GM12878 (cell line): ENCODE data around the gene ADPRM. TPM values are rescaled to one million over a fixed set of nuclear protein-coding genes. Genes with fewer than 3 reads are reported as not detected.
"Not testable (repeated sequence)": the region's sequence is repeated elsewhere in the genome, so short reads cannot be mapped to it uniquely, and the experiment has no call there.

Experiments
- ATAC-seq: fragments of 200-7000 bp; cut with Tn5 transposase; 3 replicates; pipeline ENCODE4 v1.9.1; 2020; ENCODE audit warnings: mild to moderate bottlenecking, moderate library complexity
- BruUV-seq: library from RNA; stranded (reverse); fragments of 400-500 nt; replicated peaks from 2 replicates; lab custom pipeline; 2021; lab: Mats Ljungman, UMichigan
- CTCF ChIA-PET: fragments of 300-600 bp; sonication (Branson Sonifier 250); formaldehyde crosslinking; extraction: SDS; loops from one replicate; lab custom pipeline; 2021; ENCODE audit warnings: inconsistent platforms; lab: Yijun Ruan, JAX
- POLR2A ChIA-PET: fragments of 350-600 bp; formaldehyde crosslinking; extraction: SDS; loops from one replicate; lab custom pipeline; 2021; ENCODE audit warnings: inconsistent platforms; lab: Charles Lee
- RAD21 ChIA-PET: fragments of 300-600 bp; sonication (Branson Sonifier 250); formaldehyde crosslinking; loops from one replicate; lab custom pipeline; 2023; ENCODE audit warnings: antibody characterized with exemption; ENCODE audit not compliant: unreplicated experiment; lab: Charles Lee
- SMC1A ChIA-PET: fragments of 300-600 bp; sonication (Branson Sonifier 250); formaldehyde crosslinking; loops from one replicate; lab custom pipeline; 2023; ENCODE audit not compliant: unreplicated experiment, uncharacterized antibody; lab: Charles Lee
- DNase-seq: peaks from one replicate; pipeline ENCODE4 v3.0.0-alpha.2; 2011; ENCODE audit warnings: low read depth, low spot score
- FAIRE-seq: peaks from 3 replicates; lab custom pipeline; 2011; peaks lifted over from hg19 to GRCh38; lab: Jason Lieb, UNC
- H2AFZ ChIP-seq: 2 replicates; pipeline ENCODE4 v1.6.0; 2011; ENCODE audit warnings: low read depth, low read length, control low read depth; ENCODE audit not compliant: control insufficient read depth
- H3K27ac ChIP-seq: 2 replicates; pipeline ENCODE4 v1.5.1; 2011; ENCODE audit warnings: control low read depth; ENCODE audit not compliant: control insufficient read depth, insufficient read depth
- H3K27me3 ChIP-seq, 2 experiments: replicated peaks in 1 of 2; 2 replicates each; pipeline versions ENCODE4 v1.6.0 to v1.6.1; 2011; ENCODE audit warnings: low read length in 1 of 2; ENCODE audit not compliant: control insufficient read depth in 2 of 2, insufficient read depth in 2 of 2
- H3K36me3 ChIP-seq, 2 experiments: 2 replicates each; pipeline ENCODE4 v1.5.1; 2011; ENCODE audit warnings: low read length in 1 of 2; ENCODE audit not compliant: control insufficient read depth in 2 of 2, insufficient read depth in 2 of 2
- H3K4me1 ChIP-seq: 2 replicates; pipeline ENCODE4 v1.6.1; 2011; ENCODE audit warnings: mild to moderate bottlenecking, low read length, moderate library complexity, mixed read lengths; ENCODE audit not compliant: control insufficient read depth, insufficient read depth
- H3K4me2 ChIP-seq: 2 replicates; pipeline ENCODE4 v1.6.0; 2011; ENCODE audit warnings: control low read depth; ENCODE audit not compliant: control insufficient read depth, insufficient read depth
- H3K4me3 ChIP-seq: fragments of 200-600 bp; sonication (generic); 2 replicates; pipeline ENCODE4 v1.5.1; 2016
- H3K79me2 ChIP-seq: 2 replicates; pipeline ENCODE4 v1.6.0; 2011; ENCODE audit warnings: low read length; ENCODE audit not compliant: control insufficient read depth, insufficient read depth
- H3K9ac ChIP-seq: 2 replicates; pipeline ENCODE4 v1.8.0; 2011; ENCODE audit warnings: low read length, control low read depth, mixed read lengths; ENCODE audit not compliant: control insufficient read depth, insufficient read depth
- H3K9me3 ChIP-seq: replicated peaks from 3 replicates; pipeline ENCODE4 v1.5.1; 2011; ENCODE audit warnings: mild to moderate bottlenecking, low read length; ENCODE audit not compliant: control insufficient read depth, insufficient read depth
- H4K20me1 ChIP-seq: 2 replicates; pipeline ENCODE4 v1.6.0; 2011; ENCODE audit not compliant: control insufficient read depth, insufficient read depth
- EED ChIP-seq: sonication (generic); IDR thresholded peaks from 2 replicates; pipeline ENCODE4 v1.6.1; 2016; ENCODE audit warnings: antibody characterized with exemption, low read depth
- ETV6 ChIP-seq, 2 experiments: fragments of 450-650 bp in 1 of 2; IDR thresholded peaks in 1 of 2; conservative IDR thresholded peaks in 1 of 2; 2 replicates each; pipeline ENCODE4 v1.6.1; 2014; ENCODE audit warnings: antibody characterized with exemption in 1 of 2, borderline replicate concordance in 1 of 2, low read depth in 1 of 2, mild to moderate bottlenecking in 1 of 2, moderate library complexity in 1 of 2
- FOXM1 ChIP-seq: IDR thresholded peaks from 2 replicates; pipeline ENCODE4 v1.6.1; 2012; ENCODE audit warnings: low read depth, mild to moderate bottlenecking, inconsistent platforms, low read length, moderate library complexity
- PML ChIP-seq: IDR thresholded peaks from 2 replicates; pipeline ENCODE4 v1.6.1; 2012; ENCODE audit warnings: low read length, inconsistent platforms
- POLR2A ChIP-seq: IDR thresholded peaks from 2 replicates; pipeline ENCODE4 v1.6.1; 2011; ENCODE audit warnings: low read depth, mild to moderate bottlenecking, low read length
- WGBS: methylation state at CpG from one replicate; pipeline ENCODE4 v1.1.6; 2016; ENCODE audit warnings: low lambda C conversion rate; ENCODE audit not compliant: insufficient replicate concordance, insufficient coverage; ENCODE audit errors: missing lambda C conversion rate; 5-methylcytosine and 5-hydroxymethylcytosine counted together
- in situ Hi-C: fragments of 300-500 bp; cut with MboI; formaldehyde crosslinking; loops from 9 replicates; pipeline ENCODE4 v1.14.3; 2018; ENCODE audit warnings: mixed read lengths
- intact Hi-C: fragments of 100-400 bp; cut with micrococcal nuclease; formaldehyde crosslinking; loops from one replicate; pipeline ENCODE4 v1.14.2; 2022; ENCODE audit not compliant: unreplicated experiment
- polyA plus RNA-seq, 11 experiments: library from polyadenylated mRNA; depleted of rRNA in 4 of 11; unstranded in 6 of 11; stranded (reverse) in 5 of 11; fragments of >200 nt; fragmentation: Nextera tagmentation in 4 of 11; fragmentation: Illumina TruSeq in 1 of 11; extraction: Ambion mirVana in 4 of 11; extraction: Trizol in 1 of 11; gene quantifications; 1 replicate in 1 of 11; 2 replicates in 10 of 11; pipeline versions ENCODE4 v1.2.1 to v1.2.3, GENCODE V29; 2011 to 2016; ENCODE audit warnings: inconsistent platforms in 2 of 11, missing spikeins in 2 of 11, low read depth in 1 of 11
- total RNA-seq, 4 experiments: library from RNA; depleted of rRNA in 3 of 4; stranded (reverse); fragments of >200 nt in 3 of 4; fragmentation: Illumina TruSeq in 1 of 4; extraction: Trizol in 1 of 4; gene quantifications; 2 replicates each; pipeline versions ENCODE4 v1.2.1 to v1.2.3, GENCODE V29; 2013 to 2021
- TF ChIP-seq, protein P1 (sequence below): fragments of 450-650 bp; IDR thresholded peaks from 2 replicates; pipeline ENCODE4 v1.6.1; 2018; ENCODE audit warnings: borderline replicate concordance, mild to moderate bottlenecking; ENCODE audit not compliant: partially characterized antibody
- TF ChIP-seq, protein P2 (sequence below): IDR thresholded peaks from 2 replicates; pipeline ENCODE4 v1.6.1; 2012; ENCODE audit warnings: mild to moderate bottlenecking, low read depth, low read length
- TF ChIP-seq, protein P3 (sequence below): fragments of 150-350 bp; IDR thresholded peaks from 2 replicates; pipeline ENCODE4 v1.6.1; 2014; ENCODE audit warnings: mild to moderate bottlenecking, low read depth, low read length

The ADPRM gene
- total and polyA plus RNA-seq, 10 of the 15 experiments (the other 5 are each of a cell fraction or from before 2014, with no cell fraction given) = 7.1 to 18.4 (median 8.8) TPM

DNA sequence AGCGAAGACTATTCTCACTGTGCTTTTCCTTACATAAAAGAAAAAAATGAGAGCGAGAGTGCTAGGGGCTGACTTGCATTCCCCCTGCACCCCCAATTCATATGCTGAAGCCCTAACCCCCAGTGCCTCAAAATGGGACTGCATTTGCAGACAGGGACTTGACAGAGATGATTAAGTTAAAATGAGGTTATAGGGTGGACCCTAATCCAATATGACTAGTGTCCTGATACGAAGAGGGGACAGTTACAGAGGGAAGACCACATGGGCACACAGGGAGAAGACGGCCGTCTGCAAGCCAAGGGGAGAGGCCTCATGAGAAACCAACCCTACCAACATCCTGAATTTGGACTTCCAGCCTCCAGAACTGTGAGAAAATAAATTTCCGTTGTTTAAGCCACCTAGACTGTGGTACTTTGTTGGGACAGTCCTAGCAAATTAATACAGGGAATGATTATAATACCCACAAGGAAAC is 34.0 kb downstream of the ADPRM start (continued):
- TF ChIP-seq, protein P1, sequence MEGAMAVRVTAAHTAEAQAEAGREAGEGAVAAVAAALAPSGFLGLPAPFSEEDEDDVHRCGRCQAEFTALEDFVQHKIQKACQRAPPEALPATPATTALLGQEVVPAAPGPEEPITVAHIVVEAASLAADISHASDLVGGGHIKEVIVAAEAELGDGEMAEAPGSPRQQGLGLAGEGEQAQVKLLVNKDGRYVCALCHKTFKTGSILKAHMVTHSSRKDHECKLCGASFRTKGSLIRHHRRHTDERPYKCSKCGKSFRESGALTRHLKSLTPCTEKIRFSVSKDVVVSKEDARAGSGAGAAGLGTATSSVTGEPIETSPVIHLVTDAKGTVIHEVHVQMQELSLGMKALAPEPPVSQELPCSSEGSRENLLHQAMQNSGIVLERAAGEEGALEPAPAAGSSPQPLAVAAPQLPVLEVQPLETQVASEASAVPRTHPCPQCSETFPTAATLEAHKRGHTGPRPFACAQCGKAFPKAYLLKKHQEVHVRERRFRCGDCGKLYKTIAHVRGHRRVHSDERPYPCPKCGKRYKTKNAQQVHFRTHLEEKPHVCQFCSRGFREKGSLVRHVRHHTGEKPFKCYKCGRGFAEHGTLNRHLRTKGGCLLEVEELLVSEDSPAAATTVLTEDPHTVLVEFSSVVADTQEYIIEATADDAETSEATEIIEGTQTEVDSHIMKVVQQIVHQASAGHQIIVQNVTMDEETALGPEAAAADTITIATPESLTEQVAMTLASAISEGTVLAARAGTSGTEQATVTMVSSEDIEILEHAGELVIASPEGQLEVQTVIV = no peak
- TF ChIP-seq POLR2A (no peak), FOXM1 (no peak), EED (no peak), ETV6 (conservative IDR thresholded peaks at IDR 0.05 in 1 of 2, IDR thresholded peaks at IDR 0.05 in 1 of 2; ENCODE audit: borderline replicate concordance in 1 of 2, low read depth in 1 of 2) (no peak), PML (no peak)
- TF ChIP-seq, protein P2, sequence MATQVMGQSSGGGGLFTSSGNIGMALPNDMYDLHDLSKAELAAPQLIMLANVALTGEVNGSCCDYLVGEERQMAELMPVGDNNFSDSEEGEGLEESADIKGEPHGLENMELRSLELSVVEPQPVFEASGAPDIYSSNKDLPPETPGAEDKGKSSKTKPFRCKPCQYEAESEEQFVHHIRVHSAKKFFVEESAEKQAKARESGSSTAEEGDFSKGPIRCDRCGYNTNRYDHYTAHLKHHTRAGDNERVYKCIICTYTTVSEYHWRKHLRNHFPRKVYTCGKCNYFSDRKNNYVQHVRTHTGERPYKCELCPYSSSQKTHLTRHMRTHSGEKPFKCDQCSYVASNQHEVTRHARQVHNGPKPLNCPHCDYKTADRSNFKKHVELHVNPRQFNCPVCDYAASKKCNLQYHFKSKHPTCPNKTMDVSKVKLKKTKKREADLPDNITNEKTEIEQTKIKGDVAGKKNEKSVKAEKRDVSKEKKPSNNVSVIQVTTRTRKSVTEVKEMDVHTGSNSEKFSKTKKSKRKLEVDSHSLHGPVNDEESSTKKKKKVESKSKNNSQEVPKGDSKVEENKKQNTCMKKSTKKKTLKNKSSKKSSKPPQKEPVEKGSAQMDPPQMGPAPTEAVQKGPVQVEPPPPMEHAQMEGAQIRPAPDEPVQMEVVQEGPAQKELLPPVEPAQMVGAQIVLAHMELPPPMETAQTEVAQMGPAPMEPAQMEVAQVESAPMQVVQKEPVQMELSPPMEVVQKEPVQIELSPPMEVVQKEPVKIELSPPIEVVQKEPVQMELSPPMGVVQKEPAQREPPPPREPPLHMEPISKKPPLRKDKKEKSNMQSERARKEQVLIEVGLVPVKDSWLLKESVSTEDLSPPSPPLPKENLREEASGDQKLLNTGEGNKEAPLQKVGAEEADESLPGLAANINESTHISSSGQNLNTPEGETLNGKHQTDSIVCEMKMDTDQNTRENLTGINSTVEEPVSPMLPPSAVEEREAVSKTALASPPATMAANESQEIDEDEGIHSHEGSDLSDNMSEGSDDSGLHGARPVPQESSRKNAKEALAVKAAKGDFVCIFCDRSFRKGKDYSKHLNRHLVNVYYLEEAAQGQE = no peak
- TF ChIP-seq, protein P3, sequence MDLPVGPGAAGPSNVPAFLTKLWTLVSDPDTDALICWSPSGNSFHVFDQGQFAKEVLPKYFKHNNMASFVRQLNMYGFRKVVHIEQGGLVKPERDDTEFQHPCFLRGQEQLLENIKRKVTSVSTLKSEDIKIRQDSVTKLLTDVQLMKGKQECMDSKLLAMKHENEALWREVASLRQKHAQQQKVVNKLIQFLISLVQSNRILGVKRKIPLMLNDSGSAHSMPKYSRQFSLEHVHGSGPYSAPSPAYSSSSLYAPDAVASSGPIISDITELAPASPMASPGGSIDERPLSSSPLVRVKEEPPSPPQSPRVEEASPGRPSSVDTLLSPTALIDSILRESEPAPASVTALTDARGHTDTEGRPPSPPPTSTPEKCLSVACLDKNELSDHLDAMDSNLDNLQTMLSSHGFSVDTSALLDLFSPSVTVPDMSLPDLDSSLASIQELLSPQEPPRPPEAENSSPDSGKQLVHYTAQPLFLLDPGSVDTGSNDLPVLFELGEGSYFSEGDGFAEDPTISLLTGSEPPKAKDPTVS = no peak

DNA sequence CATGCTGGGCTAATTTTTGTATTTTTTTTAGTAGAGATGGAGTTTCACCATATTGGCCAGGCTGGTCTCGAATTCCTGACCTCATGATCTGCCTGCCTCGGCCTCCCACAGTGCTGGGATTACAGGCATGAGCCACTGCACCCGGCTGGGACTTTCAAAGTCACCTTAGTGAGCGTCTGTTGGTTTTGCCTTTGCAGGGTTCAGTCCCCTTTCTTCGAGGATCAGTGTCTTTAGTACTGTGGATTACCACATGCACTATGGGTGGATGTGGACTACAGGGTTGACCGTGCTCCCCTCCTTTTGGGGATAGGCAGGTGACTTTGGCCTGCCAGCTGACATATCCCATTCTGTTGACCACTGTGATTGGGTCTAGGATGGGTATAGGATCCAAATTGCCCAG is 34.7 kb downstream of the ADPRM start:
- H3K27ac ChIP-seq, H3K4me1 ChIP-seq, FAIRE-seq, H3K36me3 ChIP-seq, DNase-seq, H3K4me2 ChIP-seq, H3K9ac ChIP-seq, POLR2A ChIA-PET, RAD21 ChIA-PET, H2AFZ ChIP-seq, H3K27me3 ChIP-seq, SMC1A ChIA-PET, H3K4me3 ChIP-seq, ATAC-seq, in situ Hi-C loops, H4K20me1 ChIP-seq, H3K9me3 ChIP-seq, H3K79me2 ChIP-seq, BruUV-seq: not testable (repeated sequence)
- intact Hi-C loops = loop anchor here (10.0 kb wide), 1 partner anchor 97 kb away; no protein-coding TSS in a partner anchor
- CTCF ChIA-PET = interaction anchor here (0.6 kb wide), 1 partner anchor 963 kb away, joined by 3 read pairs; no protein-coding TSS in a partner anchor
- WGBS = 54% methylated on average over 6 of the region's 6 CpGs
